Esophagus muscularis mucosa (tissue), 4 donors: ENCODE data around the gene ACTBL2. TPM values are rescaled to one million over a fixed set of nuclear protein-coding genes. Genes with fewer than 3 reads are reported as not detected.
"Not testable (repeated sequence)": the region's sequence is repeated elsewhere in the genome, so short reads cannot be mapped to it uniquely, and the experiment has no call there.

Experiments
- DNase-seq: peaks from one replicate; pipeline ENCODE4 v3.0.0-alpha.2; 2017; ENCODE audit errors: extremely low spot score
- H3K27ac ChIP-seq, 4 donors: fragments of 200-600 bp; sonication (generic); replicated peaks in 1 of 4; 1 replicate in 3 of 4; 2 replicates in 1 of 4; pipeline ENCODE4 v1.5.1; 2016 to 2019; ENCODE audit warnings: mild to moderate bottlenecking in 1 of 4
- H3K27me3 ChIP-seq, 4 donors: fragments of 200-600 bp; sonication (generic); one replicate each; pipeline versions ENCODE4 v1.5.1 to v1.6.0; 2016 to 2019
- H3K36me3 ChIP-seq, 4 donors: fragments of 200-600 bp; sonication (generic); one replicate each; pipeline ENCODE4 v1.5.1; 2016 to 2019
- H3K4me1 ChIP-seq, 4 donors: fragments of 200-600 bp; sonication (generic); one replicate each; pipeline ENCODE4 v1.5.1; 2016 to 2019
- H3K4me3 ChIP-seq, 4 donors: fragments of 200-600 bp; sonication (generic); 1 replicate in 2 of 4; 2 replicates in 2 of 4; pipeline ENCODE4 v1.5.1; 2016 to 2019; ENCODE audit warnings: mild to moderate bottlenecking in 4 of 4, moderate library complexity in 1 of 4
- H3K9me3 ChIP-seq, 4 donors: fragments of 200-600 bp; sonication (generic); 1 replicate in 3 of 4; 2 replicates in 1 of 4; pipeline ENCODE4 v1.5.1; 2016 to 2019
- EP300 ChIP-seq: sonication (generic); formaldehyde crosslinking; IDR thresholded peaks from one replicate; pipeline ENCODE4 v1.6.1; 2017; ENCODE audit warnings: antibody characterized with exemption
- POLR2A ChIP-seq: fragments of 450-650 bp; IDR thresholded peaks from one replicate; pipeline ENCODE4 v1.6.1; 2017; ENCODE audit warnings: antibody characterized with exemption, moderate library complexity, mild to moderate bottlenecking, low read depth
- POLR2AphosphoS5 ChIP-seq, 2 donors: sonication (generic); formaldehyde crosslinking; IDR thresholded peaks; one replicate each; pipeline ENCODE4 v1.6.1; 2017; ENCODE audit warnings: antibody characterized with exemption in 2 of 2
- WGBS: methylation state at CpG from one replicate; pipeline ENCODE4 v1.1.5; 2018; 5-methylcytosine and 5-hydroxymethylcytosine counted together
- intact Hi-C: fragments of 100-400 bp; cut with DNase I; formaldehyde crosslinking; loops from one replicate; pipeline ENCODE4 v1.15.1; 2023
- total RNA-seq, 4 donors: library from RNA; depleted of rRNA; stranded (reverse); fragments of >200 nt; gene quantifications; one replicate each; pipeline versions ENCODE4 v1.1.0 to v1.2.1, GENCODE V29; 2016
- TF ChIP-seq, protein P1 (sequence below), 3 experiments: fragments of 200-600 bp in 2 of 3; fragments of 450-650 bp in 1 of 3; sonication (generic) in 2 of 3; IDR thresholded peaks; one replicate each; pipeline ENCODE4 v1.5.1; 2017 to 2019; ENCODE audit warnings: antibody characterized with exemption in 3 of 3, mild to moderate bottlenecking in 2 of 3, moderate library complexity in 1 of 3

Gene ACTBL2
- total RNA-seq, 4 donors from 2014 or later, result not detected

DNA sequence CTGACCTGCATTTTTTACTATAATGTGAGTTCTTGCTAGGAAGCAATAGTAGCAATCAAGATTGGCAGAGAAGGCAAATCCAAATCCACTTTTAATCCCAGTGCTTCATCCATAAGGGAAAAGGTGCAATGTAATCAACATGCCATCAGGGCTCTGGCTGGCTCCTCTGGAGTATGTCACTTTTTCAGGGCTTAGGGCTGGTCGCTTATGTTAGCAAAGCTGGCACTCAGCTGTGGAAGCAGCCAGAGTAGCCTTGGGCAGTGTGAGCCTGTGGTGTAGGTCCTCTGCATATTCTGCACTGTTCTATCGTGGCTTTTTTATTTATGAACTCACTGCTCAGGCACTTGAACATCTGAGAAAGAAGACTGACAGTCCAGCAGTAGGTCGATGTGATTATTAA is 16.1 kb downstream of the ACTBL2 start:
- Histone ChIP-seq H3K9me3 (no peaks in the 10 kb centered on the region), H3K27me3 (no peaks in the 10 kb centered on the region), H3K4me3 (no peak overlapping the region), H3K4me1 (no peaks in the 10 kb centered on the region), H3K27ac (no peak overlapping the region), H3K36me3 (no peaks in the 10 kb centered on the region)
- intact Hi-C loops, result no loop called here
- no peak for DNase-seq
- WGBS, result 66% methylated on average over 3 of the region's 3 CpGs
- TF ChIP-seq POLR2AphosphoS5 (IDR thresholded peaks at IDR 0.05) (no peak), POLR2A (no peak), EP300 (no peak)
- TF ChIP-seq, protein P1, sequence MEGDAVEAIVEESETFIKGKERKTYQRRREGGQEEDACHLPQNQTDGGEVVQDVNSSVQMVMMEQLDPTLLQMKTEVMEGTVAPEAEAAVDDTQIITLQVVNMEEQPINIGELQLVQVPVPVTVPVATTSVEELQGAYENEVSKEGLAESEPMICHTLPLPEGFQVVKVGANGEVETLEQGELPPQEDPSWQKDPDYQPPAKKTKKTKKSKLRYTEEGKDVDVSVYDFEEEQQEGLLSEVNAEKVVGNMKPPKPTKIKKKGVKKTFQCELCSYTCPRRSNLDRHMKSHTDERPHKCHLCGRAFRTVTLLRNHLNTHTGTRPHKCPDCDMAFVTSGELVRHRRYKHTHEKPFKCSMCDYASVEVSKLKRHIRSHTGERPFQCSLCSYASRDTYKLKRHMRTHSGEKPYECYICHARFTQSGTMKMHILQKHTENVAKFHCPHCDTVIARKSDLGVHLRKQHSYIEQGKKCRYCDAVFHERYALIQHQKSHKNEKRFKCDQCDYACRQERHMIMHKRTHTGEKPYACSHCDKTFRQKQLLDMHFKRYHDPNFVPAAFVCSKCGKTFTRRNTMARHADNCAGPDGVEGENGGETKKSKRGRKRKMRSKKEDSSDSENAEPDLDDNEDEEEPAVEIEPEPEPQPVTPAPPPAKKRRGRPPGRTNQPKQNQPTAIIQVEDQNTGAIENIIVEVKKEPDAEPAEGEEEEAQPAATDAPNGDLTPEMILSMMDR (IDR thresholded peaks at IDR 0.05), result no peak

DNA sequence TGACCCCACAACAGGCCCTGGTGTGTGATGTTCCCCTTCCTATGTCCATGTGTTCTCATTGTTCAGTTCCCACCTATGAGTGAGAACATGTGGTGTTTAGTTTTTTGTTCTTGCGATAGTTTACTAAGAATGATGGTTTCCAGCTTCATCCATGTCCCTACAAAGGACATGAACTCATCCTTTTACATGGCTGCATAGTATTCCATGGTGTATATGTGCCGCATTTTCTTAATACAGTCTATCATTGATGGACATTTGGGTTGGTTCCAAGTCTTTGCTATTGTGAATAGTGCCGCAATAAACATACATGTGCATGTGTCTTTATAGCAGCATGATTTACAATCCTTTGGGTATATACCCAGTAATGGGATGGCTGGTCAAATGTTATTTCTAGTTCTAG is 22.6 kb downstream of the ACTBL2 start:
- H3K27me3 ChIP-seq, H3K9me3 ChIP-seq, intact Hi-C loops, H3K36me3 ChIP-seq, H3K4me3 ChIP-seq, DNase-seq, H3K4me1 ChIP-seq, H3K27ac ChIP-seq: not testable (repeated sequence)
- 96% methylated on average over 3 of the region's 3 CpGs for WGBS

DNA sequence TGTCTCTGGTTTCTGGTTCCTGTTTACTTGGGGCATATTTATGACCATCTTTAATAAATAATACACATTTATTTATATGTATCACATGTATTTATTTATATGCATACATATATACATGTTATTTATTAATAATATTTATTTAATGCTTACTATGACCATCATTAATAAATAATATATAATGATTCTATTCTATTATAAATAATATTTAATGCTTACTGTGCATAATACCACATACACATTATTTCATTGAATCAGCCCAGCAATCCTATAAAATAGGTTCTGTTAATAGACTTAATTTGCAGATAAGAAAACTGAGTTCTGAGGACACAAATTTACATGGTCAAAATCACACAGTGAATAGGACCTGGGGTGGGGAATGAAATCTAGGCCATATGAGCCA is 24.2 kb downstream of the ACTBL2 start:
- no peak for TF ChIP-seq EP300
- TF ChIP-seq, protein P1 (IDR thresholded peaks at IDR 0.05), result no peak
- no peak for TF ChIP-seq POLR2AphosphoS5 (IDR thresholded peaks at IDR 0.05)
- TF ChIP-seq POLR2A, result no peak
- H3K4me3 ChIP-seq, result no peak overlapping the region
- peaks cover 0 to 5% (median 0%) of the 10 kb centered on the region in 4 donors for H3K4me1 ChIP-seq
- intact Hi-C loops, result no loop called here
- no peaks in the 10 kb centered on the region for H3K9me3 ChIP-seq
- no peaks in the 10 kb centered on the region for H3K36me3 ChIP-seq
- DNase-seq, result no peak
- H3K27ac ChIP-seq, result no peak overlapping the region
- no peaks in the 10 kb centered on the region for H3K27me3 ChIP-seq

DNA sequence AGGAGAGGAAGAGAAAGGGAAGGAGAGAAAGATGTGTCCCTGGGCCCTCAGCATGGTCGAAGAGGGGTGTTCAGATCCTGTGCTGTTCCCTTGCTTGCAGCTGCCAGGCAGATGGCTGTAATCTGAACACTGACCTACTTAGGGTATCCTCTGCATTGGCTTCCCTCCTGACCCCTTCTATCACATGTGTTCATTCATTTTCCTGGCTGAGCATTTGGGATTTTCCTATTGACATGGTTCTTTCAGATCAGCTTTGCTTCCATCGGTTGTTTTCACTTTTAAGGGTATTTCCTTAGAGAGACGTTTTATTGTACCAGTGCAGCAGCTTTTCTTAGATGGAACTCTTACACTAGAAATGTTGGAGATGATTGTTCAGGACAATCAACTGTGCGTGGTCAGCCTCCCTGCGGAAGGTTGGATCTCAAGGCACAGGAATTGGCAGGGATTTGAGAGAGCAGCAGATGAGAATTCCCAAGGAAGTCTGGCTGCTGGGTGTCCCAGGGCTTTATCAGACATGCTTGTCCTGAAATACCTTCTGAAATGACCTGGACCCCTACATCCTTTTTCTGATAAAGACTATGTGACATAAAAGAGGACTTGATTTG is 26.0 kb downstream of the ACTBL2 start:
- Histone ChIP-seq H3K4me1 (peaks cover 0 to 12% (median 5%) of the 10 kb centered on the region in 4 donors), H3K36me3 (no peaks in the 10 kb centered on the region), H3K4me3 (no peak overlapping the region), H3K27me3 (no peaks in the 10 kb centered on the region), H3K9me3 (no peaks in the 10 kb centered on the region), H3K27ac (no peak overlapping the region)
- DNase-seq, result peak; percentile 64
- intact Hi-C loops, result no loop called here
- WGBS, result 86% methylated on average over 5 of the region's 5 CpGs
- no peak for TF ChIP-seq EP300

- no peaks in the 10 kb centered on the region for H3K9me3 ChIP-seq
- no peak for TF ChIP-seq POLR2A
- TF ChIP-seq, protein P1 (IDR thresholded peaks at IDR 0.05), result no peak
- no peak for TF ChIP-seq POLR2AphosphoS5 (IDR thresholded peaks at IDR 0.05)
- no peak for TF ChIP-seq EP300
- WGBS, result 88% methylated on average over 16 of the region's 16 CpGs
- no peak overlapping the region for H3K4me3 ChIP-seq
- no peaks in the 10 kb centered on the region for H3K27me3 ChIP-seq
- intact Hi-C loops, result no loop called here
- peaks cover 0 to 12% (median 5%) of the 10 kb centered on the region in 4 donors for H3K4me1 ChIP-seq
- H3K36me3 ChIP-seq, result no peaks in the 10 kb centered on the region
- H3K27ac ChIP-seq, result no peak overlapping the region
- DNase-seq, result no peak
These were observed 26.8 kb downstream of the ACTBL2 start for GRCh38 chr5:57455511-57456455.
